ACHN (cell line): ENCODE results near the gene USP6.
"Not testable (repeated sequence)": the region's sequence is repeated elsewhere in the genome, so short reads cannot be mapped to it uniquely, and the experiment has no call there.

ENCODE experiments used
- DNase-seq: peaks from one replicate; pipeline ENCODE4 v3.0.0-alpha.2; 2015
- in situ Hi-C: cut with HindIII; loops from 2 replicates; pipeline ENCODE4 v1.10.0; 2017; ENCODE audit warnings: low sequenced_read_pairs, low pct_ligation_motif_present, low pct_unique_long_range_greater_than_20kb

The USP6 gene

DNA sequence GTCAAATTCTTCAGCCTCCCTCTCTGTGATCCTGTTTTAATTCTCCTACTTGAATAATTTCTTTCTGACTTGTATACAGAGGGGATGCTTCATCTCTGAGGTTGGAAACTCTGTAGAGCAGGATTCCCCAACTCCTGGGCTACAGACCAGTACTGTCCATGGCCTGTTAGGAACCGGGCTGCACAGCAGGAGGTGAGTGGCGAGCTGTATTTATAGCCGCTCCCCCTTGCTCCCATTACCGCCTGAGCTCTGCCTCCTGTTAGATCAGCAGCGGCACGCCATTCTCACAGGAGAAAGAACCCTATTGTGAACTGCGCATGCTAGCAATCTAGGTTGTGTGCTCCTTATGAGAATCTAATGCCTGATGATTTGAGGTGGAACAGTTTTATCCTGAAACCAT, 59.2 kb downstream of the USP6 start:
- in situ Hi-C loops, DNase-seq: not testable (repeated sequence)

DNA sequence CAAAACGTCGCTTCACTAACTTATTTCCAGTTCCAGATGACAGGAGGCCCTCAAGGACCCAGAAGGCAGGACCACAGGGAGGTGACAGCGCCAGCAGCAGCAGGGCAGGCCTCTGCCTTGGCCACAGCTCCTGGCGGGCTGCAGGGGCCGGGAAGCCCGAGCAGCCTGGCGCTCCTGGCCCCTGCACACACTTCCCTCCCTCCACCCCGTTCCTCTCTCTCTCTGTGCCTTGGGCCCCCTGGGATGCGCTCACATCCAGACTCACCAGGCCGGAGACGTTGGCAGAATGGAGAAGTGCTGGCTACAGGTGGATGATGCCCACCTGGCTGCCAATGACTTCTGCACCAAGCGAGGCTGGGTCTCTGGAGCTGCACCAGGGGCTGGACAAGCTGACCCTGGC, 63.2 kb downstream of the USP6 start:
- in situ Hi-C loops = no loop called here
- DNase-seq = no peak

DNA sequence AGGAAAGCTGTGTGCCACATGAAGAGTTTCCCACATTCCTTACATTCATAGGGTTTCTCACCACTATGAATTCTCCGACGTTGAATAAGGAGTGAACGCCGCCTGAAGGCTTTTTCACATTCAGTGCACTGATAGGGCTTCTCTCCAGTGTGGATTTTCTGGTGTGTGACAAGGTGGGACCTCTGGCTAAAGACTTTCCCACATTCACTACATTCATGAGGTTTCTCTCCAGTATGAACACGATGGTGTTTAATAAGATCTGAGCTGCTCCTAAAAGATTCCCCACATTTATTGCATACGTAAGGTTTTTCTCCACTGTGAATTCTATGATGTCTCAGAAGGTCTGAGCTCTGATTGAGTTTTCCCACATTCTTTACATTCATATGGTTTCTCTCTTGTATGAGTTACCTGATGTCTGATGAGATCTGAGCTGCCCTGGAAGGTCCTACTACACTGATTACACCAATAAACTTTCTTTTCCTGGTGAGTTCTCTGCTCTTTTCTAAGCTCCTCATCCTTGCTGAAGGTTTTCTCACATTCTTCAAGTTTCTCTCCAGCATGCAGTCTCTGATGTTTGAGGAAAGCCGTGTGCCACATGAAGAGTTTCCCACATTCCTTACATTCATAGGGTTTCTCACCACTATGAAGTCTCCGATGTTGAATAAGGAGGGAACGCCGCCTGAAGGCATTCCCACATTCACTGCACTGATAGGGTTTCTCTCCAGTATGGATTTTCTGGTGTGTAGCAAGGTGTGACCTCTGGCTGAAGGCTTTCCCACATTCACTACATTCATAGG, 65.9 kb downstream of the USP6 start:
- in situ Hi-C loops = no loop called here
- DNase-seq = peak; percentile 23

DNA sequence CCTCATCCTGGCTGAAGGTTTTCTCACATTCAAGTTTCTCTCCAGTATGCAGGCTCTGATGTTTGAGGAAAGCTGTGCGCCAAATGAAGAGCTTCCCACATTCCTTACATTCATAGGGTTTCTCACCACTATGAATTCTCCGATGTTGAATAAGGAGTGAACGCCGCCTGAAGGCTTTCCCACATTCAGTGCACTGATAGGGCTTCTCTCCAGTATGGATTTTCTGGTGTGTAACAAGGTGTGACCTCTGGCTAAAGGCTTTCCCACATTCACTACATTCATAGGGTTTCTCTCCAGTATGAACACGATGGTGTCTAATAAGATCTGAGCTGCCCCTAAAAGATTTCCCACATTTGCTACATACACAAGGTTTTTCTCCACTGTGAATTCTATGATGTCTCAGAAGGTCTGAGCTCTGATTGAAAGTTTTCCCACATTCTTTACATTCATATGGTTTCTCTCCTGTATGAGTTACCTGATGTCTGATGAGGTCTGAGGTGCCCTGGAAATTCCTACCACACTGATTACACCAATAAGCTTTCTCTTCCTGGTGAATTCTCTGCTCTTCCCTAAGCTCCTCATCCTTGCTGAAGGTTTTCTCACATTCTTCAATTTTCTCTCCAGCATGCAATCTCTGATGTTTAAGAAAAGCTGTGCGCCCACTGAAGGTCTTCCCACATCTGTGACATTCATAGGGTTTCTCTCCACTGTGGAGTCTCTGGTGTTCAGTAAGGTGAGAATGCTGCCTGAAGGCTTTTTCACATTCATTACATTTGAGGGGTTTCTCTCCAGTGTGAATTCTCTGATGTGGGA, 67.0 kb downstream of the USP6 start:
- in situ Hi-C loops = no loop called here
- DNase-seq = no peak

DNA sequence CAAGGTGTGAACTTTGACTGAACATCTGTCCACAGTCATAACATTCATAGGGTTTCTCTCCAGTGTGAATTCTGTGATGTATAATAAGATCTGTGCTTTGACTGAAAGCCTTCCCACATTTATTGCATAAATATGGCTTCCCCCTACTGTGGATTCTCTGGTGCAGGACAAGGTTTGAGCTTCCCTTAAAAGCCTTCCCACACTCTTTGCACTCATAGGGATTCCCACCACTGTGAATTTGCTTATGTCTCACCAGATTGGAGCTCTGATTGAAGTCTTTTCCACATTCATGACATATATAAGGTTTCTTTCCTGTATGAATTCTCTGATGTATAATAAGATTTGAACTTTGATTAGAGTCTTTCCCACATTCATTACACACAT, 67.6 kb downstream of the USP6 start:
- in situ Hi-C loops = no loop called here
- no peak for DNase-seq

DNA sequence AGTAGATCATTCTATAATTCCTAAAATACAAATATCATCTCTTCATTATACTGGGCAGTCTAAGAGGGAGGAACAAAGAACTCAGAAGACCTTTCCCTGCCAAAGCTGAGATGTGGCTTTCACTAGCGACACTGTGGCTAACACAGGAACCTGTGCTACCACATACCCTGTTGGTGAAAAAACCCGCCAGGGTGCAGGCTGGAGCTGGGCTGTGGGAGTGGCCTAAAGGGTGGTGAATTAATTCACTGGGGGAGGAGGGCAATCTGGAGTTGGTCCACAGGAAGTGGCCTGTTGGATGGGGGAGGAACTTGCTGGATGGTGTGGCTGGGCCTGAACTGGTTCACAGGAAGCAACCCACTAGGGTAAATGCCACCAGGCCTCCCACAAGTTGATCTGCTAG, 68.5 kb downstream of the USP6 start:
- in situ Hi-C loops = no loop called here
- no peak for DNase-seq

DNA sequence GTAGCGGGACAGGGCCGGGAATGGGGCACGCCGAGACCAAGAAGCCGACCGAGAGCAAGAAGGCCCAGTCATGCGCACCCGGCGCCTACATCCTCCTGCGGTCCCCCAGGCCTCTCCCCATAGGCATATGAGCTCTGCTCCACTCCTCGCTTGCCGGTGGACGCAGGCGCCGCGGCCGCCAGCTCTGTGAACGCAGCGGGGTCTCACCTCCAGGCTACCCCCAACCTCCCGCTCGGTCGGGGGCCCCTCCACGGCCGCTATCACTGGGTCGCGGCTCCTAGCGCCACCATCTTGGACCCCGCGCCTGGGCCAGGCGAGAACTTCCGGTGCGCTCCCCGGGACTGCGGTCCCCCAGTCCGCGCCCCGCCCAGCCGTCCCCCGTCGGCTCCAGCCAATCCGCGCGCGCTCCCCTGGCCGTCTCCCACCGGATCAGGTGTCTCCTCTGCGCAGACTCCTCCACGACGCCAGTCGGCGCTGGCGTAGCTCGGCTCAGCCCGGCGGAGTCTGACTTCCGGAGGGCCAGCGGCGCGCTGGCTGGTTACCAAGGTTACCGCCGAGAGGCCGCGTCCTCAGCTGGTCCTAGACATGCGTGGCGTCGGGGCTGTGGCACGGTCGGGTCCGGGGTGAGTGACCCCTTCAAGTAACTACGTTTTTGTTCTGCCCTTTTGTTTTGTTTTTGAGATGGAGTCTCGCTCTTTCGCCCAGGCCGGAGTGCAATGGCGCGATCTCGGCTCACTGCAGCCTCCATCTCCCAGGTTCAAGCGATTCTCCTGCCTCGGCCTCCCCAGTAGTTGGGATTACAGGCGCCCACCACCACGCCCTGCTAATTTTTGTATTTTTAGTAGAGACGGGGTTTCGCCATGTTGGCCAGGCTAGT, 75.9 kb downstream of the USP6 start, which contains the start of gene ZNF594:
ZNF594 (minus strand) TSS at position 328 of the 877 bp plus-strand sequence. CDS start 7,612 bp downstream, outside the sequence.
- in situ Hi-C loops = no loop called here
- DNase-seq = peak; percentile 97

DNA sequence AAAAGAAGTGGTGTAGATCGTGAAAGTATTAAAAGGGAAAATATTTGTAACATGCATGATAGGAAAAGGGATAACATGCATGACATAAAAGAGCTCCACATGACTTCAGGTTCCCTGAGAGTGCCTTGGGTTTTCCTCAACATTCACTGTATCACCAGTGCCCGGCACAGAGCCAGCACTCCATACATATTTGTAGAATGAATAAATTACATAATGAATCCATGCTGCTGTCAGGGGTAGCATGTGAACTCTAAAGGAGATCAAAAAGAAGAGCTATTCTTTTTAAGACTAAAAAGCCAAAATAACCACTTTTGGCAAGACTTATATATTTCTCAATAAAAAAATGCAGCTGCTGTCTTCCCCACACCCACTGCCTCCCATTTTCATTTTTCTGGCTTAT, 78.5 kb downstream of the USP6 start:
- in situ Hi-C loops = no loop called here
- no peak for DNase-seq

DNA sequence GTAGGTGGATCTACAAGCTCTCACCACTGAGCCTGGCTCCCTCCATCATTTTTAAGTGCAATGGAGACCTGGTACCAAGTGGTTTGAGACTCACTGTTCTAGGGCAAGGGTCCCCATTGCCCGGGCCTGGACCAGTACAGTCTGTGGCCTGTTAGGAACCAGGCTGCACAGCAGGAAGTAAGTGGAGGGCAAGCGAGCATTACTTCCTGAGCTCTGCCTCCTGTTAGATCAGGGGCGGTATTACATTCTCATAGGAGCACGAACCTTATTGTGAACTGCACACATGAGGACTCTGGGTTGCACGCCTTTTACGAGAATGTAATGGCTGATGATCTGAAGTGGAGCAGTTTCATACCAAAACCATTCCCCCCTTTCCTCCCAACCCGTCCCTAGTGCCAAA, 82.6 kb downstream of the USP6 start:
- no peak for DNase-seq
- in situ Hi-C loops = no loop called here

DNA sequence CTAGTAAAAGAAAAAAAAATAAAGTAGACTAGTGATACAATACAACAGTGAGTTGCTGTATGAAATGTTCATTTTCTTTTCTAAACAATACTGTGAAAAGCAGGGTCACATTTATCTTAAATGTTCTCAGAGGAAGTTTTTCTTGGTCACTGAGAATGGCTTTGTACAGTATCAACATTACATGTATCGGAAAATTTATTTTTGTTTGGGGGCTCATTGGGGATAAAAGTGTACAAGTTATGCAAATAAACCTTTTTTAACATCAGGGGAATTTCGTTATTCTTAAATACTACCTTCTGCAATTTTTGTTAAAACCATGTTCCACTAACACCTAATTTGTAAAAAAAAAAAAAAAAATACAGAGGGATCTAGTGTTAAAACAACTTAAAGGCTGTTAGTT, 84.5 kb downstream of the USP6 start:
- in situ Hi-C loops = no loop called here
- no peak for DNase-seq

DNA sequence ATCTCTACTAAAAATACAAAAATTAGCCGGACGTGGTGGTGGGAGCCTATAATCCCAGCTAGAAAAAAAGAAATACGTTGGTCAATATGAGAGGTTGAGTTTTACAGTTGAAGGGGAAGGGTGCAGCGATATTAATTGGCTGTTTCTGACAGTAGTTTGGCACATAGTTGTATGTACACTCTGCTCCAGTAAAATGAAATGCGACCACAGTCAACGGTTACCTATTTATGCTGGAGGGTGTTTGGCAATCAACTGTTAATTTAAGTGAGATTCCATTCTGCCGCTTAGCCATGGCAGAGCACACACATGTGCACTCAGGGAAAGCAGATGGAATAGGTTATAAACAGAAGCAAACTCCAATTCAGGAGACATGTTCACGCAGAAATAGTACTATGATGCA, 85.2 kb downstream of the USP6 start:
- in situ Hi-C loops = no loop called here
- DNase-seq = no peak

DNA sequence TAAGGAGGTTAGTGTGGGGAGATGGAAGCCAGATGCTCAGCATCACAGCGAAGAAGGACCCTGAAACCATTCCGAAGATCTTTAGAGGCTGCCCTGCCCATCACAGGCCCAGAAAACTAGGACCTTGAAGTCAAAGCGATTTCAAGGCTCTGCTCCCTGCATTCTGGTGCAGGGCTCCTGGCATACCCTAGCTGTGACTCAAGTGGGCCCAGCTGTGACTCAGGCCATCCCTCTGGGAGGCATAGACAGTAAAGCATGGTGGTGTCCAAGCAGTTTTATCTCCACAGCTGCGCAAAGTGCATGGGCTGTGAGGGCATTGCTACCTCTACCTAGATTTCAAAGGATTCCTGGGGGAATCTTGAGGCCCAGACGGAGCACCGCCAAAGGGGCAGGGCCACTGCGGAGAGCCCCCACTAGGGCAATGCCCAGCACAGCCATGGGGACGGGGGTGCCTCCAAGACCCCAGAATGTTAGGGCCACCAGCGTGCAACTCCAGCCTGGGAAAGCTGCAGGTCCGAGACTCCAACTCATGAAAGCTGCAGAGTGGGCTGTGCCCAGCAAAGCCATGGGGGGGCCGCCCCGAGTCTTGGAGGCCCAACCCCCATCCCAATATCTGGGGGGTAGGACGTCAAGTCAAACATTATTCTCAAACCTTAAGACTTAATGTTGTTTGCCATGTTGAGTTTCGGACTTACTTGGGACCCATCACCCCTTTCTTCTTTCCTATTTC, 87.5 kb downstream of the USP6 start:
- in situ Hi-C loops = no loop called here
- DNase-seq = no peak

DNA sequence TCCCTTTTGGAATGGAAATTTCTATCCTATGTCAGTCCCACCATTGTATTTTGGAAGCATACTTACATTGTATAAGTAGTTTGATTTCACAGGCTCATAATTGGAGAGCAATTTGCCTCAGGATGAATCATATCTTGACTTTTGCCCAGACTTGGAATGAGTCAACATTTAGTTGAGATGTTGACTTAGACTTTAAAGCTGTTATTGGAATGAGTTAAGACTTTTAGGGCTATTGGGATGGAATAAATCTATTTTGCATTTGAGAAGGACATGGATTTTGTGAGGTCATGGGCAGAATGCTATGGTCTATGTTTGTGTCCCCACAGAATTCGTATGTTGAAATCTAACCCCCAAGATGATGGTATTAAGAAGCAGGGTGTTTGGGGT, 88.1 kb downstream of the USP6 start:
- DNase-seq = no peak
- in situ Hi-C loops = no loop called here

DNA sequence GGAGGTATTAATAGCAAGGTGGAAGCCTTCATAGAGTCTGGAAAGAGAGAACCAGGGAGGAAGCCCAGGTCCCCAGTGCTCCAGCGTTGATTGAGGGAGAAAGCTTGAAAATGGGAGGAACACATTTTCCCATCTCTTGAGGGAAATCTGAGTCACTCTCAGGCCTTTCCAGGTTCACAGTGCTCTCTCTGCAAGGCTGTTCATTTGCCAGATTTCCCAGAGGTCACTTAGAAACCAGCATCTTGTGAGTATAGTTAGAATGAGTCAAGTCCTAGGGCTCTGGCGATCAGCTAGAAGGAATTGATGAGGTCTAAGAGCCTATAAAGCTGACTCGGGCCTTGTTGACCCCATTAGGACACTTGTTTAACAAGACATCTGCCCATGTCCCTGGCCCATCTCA, 93.6 kb downstream of the USP6 start:
- no peak for DNase-seq
- in situ Hi-C loops = no loop called here

DNA sequence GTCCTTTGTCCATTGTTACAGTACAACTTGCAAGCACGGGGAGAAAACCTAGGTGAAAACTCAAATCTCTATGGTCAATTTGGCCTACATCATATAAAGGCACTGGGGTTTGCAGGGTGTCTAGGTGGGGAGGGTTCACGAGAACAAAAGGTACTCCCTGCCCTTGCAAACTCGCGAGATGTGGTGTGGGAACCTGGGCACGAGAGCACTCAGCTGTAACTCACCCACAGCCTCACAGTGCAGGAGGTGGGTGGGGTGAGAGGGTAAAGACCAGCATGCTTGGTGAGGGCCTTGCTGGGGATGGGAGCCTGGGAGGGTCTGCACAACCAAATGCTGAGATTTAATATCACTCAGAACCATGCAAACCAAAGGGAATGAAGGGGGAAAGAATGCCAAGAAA, 94.3 kb downstream of the USP6 start:
- in situ Hi-C loops = no loop called here
- no peak for DNase-seq

DNA sequence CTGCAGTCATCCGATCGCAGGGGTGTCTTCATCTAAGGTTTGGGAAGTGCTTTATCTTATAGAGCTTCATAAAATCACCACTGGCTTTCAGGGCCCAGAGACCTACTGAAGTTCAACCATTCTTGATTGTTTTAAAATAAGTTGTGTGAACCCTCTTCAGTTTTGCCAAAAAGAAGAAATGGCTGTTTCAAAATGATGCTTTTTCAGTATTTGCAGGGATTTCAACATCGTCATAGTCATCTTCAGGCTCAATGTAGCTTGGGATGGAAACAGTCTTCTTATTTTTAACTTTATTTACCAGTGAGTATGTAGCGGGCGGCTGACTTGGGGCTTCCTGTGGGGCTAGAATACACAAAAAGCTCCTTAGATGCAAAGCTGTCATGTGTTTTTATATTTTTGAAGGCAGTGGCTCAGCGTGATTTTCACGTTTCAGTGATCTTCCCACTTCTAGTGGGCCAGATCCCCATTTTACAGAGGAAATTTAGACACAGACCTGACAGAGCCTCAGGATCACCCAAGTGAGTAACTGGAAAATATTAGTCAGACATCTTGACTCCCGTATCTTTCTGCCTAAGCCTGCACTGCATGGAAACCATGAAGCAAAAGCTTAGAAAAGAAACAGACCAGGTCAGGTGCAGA, 94.9 kb downstream of the USP6 start:
- DNase-seq = no peak
- in situ Hi-C loops = no loop called here

DNA sequence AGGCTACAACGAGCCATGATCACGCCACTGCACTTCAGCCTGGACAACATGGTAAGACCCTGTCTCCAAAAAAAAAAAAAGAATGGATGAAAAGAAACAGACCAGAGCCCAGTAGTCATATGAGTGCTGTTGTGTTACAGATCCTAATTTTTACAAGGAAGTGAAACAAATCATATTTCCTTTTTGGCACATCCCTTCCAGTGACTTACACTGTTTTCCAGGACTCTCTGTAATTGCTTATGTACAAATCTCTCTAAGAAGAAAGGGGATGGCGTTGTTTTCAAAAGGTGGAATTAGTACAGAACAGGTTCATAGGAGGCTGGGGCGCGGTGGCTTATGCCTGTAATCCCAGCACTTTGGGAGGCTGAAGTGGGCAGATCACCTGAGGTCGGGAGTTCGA, 95.6 kb downstream of the USP6 start:
- in situ Hi-C loops = no loop called here
- DNase-seq = no peak

DNA sequence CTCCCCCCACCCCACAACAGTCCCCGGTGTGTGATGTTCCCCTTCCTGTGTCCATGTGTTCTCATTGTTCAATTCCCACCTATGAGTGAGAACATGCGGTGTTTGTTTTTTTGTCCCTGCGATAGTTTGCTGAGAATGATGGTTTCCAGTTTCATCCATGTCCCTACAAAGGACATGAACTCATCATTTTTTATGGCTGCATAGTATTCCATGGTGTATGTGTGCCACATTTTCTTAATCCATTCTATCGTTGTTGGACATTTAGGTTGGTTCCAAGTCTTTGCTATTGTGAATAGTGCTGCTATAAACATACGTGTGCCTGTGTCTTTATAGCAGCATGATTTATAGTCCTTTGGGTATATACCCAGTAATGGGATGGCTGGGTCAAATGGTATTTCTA, 101.7 kb downstream of the USP6 start:
- DNase-seq, in situ Hi-C loops: not testable (repeated sequence)
